Measurements from ENCODE around the gene STMN1.

DNA sequence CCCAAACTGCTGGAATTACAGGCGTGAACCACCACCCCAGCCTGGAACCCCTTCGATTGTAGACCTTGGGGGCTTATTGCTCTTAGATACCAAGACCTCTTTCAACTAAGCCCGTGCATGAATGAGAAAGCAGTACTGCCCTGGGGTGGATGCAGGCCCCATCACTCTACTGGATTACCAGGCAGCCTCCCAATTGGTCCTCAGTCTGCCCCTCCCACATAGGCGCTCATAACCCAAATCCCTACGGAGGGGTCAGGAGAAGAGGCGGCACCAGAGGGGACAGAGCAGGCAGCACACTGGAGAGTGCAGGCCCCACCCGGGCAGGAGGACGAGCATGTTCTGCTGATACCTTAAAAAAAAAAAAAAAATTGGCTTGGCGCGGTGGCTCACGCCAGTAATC, 12.4 kb upstream of the STMN1 start:
- no peak for TF ChIP-seq POLR2AphosphoS5 (IDR thresholded peaks at IDR 0.05; ENCODE audit: low read depth, low read length)
- TF ChIP-seq POLR2A (IDR thresholded peaks at IDR 0.05; ENCODE audit: low read depth, low read length), result no peak
